NT2/D1 (cell line): ENCODE results near the gene ACSF3.

ENCODE experiments used
- DNase-seq: peaks from one replicate; pipeline ENCODE4 v3.0.0-alpha.2; 2011; ENCODE audit warnings: low read depth, low spot score
- H3K27me3 ChIP-seq: 2 replicates; pipeline ENCODE4 v1.6.0; 2011; ENCODE audit warnings: mild to moderate bottlenecking; ENCODE audit not compliant: insufficient read length, insufficient read depth
- H3K36me3 ChIP-seq: 2 replicates; pipeline ENCODE4 v1.6.1; 2011; ENCODE audit warnings: mild to moderate bottlenecking, low read length, mixed read lengths; ENCODE audit not compliant: insufficient read depth, insufficient read length
- H3K4me1 ChIP-seq: 2 replicates; pipeline ENCODE4 v1.5.1; 2011; ENCODE audit not compliant: insufficient read depth, insufficient read length
- H3K4me3 ChIP-seq: 2 replicates; pipeline ENCODE4 v1.5.1; 2011; ENCODE audit warnings: low read depth; ENCODE audit not compliant: insufficient read length
- H3K9ac ChIP-seq: 2 replicates; pipeline ENCODE4 v1.6.0; 2011; ENCODE audit warnings: low read depth; ENCODE audit not compliant: insufficient read length
- H3K9me3 ChIP-seq: 2 replicates; pipeline ENCODE4 v1.5.1; 2011; ENCODE audit warnings: mild to moderate bottlenecking, low read length; ENCODE audit not compliant: insufficient read depth
- SUZ12 ChIP-seq: IDR thresholded peaks from 2 replicates; pipeline ENCODE4 v1.6.1; 2011; ENCODE audit not compliant: insufficient read length, insufficient read depth; ENCODE audit errors: extremely low read depth
- YY1 ChIP-seq: IDR thresholded peaks from 2 replicates; pipeline ENCODE4 v1.6.1; 2011; ENCODE audit not compliant: insufficient read length, insufficient read depth
- ZNF274 ChIP-seq: IDR thresholded peaks from 2 replicates; pipeline ENCODE4 v1.6.1; 2011; ENCODE audit warnings: mild to moderate bottlenecking, low read depth, low read length

ACSF3 gene

DNA sequence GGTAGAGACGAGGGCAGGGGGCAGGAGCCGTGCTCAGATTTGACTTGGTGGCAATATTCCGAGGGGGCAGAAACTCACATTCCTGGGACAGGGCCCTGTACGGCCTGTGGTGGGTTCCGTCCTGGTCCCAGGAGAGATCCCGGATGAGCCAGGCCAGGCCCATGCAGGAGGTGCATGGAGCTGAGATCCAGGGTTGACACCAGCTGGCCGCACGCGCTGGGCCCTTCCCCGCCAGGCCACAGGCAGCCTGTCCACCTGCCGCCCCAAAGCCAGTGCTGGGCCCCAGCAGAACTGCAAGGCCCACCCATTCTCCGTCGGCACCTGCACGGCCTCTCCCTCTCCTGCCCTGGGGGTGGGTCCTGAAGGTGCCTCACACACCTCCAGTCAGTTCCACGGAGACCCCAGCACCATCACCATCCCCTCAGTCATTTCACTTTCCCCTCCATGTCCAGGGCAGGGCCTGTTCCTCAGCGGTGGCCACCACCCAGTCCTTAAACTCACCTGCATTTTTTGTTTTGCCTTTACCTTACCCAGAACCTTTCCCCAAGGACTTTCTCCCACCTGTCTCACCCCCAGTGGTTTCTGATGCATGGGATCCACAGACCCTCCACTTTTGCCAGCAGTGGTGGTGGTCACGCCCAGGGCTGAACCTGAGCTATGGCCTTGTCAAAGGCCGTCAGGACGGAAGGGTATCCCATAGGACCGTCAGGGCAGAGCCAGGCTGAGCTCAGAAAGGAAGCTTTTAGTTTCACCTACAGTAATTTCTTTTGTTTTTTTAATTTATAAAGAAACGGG lies 52.8 kb downstream of the ACSF3 start:
- Histone ChIP-seq H3K36me3 (peaks cover 78% of the 10 kb centered on the region), H3K4me1 (no peaks in the 10 kb centered on the region), H3K27me3 (no peaks in the 10 kb centered on the region), H3K4me3 (no peak overlapping the region), H3K9ac (no peak overlapping the region), H3K9me3 (peaks cover 24% of the 10 kb centered on the region; the same call in 1 of the 2 replicates)
- DNase-seq = no peak
- no peak for TF ChIP-seq YY1
- TF ChIP-seq ZNF274 = no peak
- TF ChIP-seq SUZ12 = no peak

DNA sequence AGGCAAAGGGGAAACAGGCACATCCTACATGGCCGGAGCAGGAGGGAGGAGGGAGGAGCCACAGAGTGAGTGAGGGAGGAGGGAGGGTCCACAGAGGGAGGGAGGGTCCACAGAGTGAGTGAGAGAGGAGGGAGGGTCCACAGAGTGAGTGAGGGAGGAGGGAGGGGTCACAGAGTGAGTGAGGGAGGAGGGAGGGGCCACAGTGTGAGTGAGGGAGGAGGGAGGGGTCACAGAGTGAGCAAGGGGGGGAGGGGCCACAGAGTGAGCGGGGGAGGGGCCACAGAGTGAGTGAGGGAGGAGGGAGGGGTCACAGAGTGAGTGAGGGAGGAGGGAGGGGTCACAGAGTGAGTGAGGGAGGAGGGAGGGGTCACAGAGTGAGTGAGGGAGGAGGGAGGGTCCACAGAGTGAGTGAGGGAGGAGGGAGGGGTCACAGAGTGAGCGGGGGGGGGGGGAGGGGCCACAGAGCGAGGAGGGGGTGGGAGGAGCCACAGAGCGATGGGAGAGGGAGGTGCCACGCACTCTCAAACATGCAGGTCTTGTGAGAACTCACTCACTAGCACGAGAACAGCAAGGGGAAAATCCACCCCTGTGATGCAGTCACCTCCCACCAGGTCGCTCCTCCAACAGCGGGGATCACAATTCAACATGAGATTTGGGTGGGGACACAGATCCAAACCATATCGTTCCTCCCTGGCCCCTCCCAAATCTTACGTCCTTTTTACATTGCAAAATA lies 53.6 kb downstream of the ACSF3 start:
- H3K36me3 ChIP-seq = peaks cover 74% of the 10 kb centered on the region
- no peak overlapping the region for H3K9ac ChIP-seq
- H3K4me3 ChIP-seq = no peak overlapping the region
- H3K27me3 ChIP-seq = no peaks in the 10 kb centered on the region
- no peak for DNase-seq
- peaks cover 24% of the 10 kb centered on the region; the same call in 1 of the 2 replicates for H3K9me3 ChIP-seq
- H3K4me1 ChIP-seq = no peaks in the 10 kb centered on the region
- TF ChIP-seq SUZ12 = no peak

DNA sequence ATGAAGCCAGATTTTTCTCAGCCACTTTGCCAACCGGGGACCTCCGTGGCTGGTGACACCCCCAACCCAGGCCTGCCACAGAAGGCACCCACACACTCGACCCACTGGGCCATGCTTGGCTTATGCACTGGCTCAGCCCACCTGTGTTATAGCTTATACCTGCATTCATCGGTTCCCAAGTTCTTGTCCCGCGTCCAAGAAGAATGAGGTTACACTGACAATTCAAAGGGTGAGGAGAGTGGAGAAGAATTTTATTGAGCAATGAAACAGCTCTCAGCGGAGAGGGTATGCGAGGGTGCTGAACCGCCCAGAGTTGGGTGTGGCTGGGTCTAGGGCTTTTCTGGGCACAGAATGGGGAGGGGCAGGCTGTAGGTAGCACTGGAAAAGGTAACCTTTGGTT lies 55.7 kb downstream of the ACSF3 start:
- Histone ChIP-seq H3K36me3 (peaks cover 62% of the 10 kb centered on the region), H3K9me3 (peaks cover 24% of the 10 kb centered on the region; the same call in 1 of the 2 replicates), H3K4me3 (no peak overlapping the region), H3K9ac (no peak overlapping the region), H3K4me1 (no peaks in the 10 kb centered on the region), H3K27me3 (no peaks in the 10 kb centered on the region)
- no peak for TF ChIP-seq SUZ12
- no peak for TF ChIP-seq ZNF274
- TF ChIP-seq YY1 = no peak
- DNase-seq = no peak

DNA sequence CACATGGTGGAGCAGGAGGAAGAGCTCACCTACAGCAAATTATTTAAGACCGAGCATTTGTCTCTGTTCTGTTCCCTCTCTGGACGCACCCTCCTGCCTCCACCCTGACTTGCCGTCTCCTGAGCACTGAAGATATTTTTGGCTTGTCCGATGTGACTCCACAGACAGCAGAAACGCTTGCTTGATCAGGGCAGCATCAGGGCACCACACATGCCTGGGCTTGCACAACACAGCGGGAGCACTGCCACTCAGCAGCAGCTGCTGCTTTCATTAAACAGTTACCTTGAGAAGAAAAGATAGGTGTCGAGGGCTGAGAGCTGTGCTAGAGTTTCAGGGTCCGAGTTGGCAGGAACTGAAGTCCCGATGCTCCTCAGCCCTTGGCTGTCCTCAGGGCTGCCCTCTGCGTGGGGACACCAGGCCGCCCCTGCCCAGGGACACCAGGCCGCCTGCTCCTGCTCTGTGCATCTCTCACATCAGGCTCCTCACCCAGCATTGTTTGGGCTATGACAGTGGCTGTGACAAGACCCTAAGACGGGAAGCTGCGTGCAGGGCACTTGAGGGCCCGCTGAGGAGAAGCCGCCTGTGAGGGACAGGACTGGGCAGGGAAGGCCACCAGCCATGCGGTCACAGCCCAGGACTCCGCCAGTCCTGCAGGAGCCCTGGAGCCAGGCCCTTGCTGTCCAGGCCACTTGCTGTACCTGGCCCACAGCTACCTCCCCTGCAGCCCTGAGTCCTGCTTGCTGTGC lies 56.6 kb downstream of the ACSF3 start:
- no peak for DNase-seq
- TF ChIP-seq ZNF274 (no peak), YY1 (no peak), SUZ12 (no peak)
- peaks cover 54% of the 10 kb centered on the region for H3K36me3 ChIP-seq
- H3K4me3 ChIP-seq = no peak overlapping the region
- H3K9me3 ChIP-seq = peaks cover 24% of the 10 kb centered on the region; the same call in 1 of the 2 replicates
- peaks cover 2% of the 10 kb centered on the region for H3K4me1 ChIP-seq
- no peak overlapping the region for H3K9ac ChIP-seq
- no peaks in the 10 kb centered on the region for H3K27me3 ChIP-seq

DNA sequence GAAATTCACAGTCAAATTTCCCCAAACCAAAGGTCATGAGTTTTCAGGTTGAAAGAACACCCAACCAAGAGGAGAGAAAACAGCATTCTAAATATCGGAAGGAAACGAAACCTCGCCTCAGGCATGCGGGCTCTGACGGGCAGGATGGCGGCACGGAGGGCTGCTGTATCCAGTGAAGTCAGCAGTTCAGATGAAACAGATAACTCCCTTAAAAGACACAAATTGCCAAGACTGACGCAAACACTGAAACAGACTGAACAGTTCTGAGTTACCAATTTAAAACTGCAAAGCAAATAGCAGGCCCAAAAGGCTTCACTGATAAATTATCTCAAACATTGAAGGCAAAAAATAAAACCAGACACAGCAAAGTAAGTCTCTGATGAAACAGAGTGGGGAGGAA lies 57.3 kb downstream of the ACSF3 start:
- Histone ChIP-seq H3K9ac (no peak overlapping the region), H3K4me3 (no peak overlapping the region), H3K36me3 (peaks cover 46% of the 10 kb centered on the region), H3K9me3 (peaks cover 24% of the 10 kb centered on the region; the same call in 1 of the 2 replicates), H3K27me3 (no peaks in the 10 kb centered on the region), H3K4me1 (peaks cover 2% of the 10 kb centered on the region)
- no peak for DNase-seq
- TF ChIP-seq YY1 (no peak), SUZ12 (no peak), ZNF274 (no peak)

DNA sequence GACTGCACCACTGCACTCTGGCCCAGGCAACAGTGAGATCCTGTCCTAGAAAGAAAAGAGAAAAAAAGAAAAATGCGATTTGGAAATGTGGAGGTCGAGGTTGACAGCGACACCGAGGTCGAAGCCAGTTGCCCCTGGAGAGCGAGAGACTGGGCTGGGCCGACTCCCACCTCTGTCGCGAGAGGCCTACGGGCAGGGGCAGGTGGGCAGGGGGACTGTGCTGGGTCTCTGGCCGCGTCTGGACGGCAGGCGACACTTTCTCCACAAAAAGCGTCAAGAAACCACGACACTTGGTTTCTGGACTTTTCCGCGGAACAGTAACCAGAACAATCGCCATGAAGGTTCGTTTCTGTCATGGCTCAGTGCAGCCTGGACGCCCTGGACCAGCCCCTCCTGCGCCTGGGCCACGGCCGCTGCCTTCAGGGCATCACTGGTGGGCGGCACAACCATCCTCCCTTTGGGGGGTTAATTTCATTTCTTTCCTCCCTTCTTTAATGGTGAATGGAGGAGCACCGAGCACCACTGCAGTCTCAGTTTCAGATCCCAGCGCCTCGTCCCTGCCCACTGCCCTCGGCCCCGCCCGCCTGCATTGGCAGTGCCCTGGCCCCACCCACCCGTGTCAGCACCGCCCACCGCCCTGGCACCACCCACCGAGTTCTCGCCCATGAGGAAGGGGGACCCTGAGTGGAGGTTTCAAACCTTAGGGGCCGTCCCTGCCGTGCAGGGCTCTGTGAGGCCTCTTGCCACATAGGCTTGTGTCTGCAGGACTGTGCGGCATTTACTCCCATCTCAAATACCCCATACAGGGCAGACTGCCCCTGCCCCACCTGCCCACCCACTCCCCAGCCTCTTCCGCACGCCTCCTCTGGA lies 59.4 kb downstream of the ACSF3 start:
- peaks cover 39% of the 10 kb centered on the region for H3K36me3 ChIP-seq
- no peak overlapping the region for H3K9ac ChIP-seq
- DNase-seq = no peak
- no peak for TF ChIP-seq SUZ12
- TF ChIP-seq ZNF274 = no peak
- no peak for TF ChIP-seq YY1
- H3K27me3 ChIP-seq = no peaks in the 10 kb centered on the region
- H3K4me1 ChIP-seq = peaks cover 6% of the 10 kb centered on the region
- H3K9me3 ChIP-seq = peaks cover 24% of the 10 kb centered on the region
- H3K4me3 ChIP-seq = no peak overlapping the region

DNA sequence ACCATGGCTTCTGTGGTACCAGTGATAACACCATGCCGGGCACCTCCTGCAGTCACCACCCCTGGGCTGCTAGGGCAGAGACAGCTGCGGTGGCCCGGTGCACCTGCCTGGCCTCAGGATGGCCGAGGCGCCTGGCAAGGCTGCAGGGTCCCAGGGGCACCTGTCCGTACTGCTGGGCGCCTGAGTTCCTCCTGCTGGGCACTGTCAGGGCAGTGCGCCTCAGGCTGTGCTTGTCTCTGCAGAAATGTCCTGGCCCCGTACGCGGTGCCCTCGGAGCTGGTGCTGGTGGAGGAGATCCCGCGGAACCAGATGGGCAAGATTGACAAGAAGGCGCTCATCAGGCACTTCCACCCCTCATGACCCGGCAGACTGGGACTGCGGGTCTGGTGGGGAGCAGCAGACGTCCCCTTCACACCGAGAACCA lies 60.2 kb downstream of the ACSF3 start:
- no peak for DNase-seq
- Histone ChIP-seq H3K4me1 (peaks cover 6% of the 10 kb centered on the region), H3K9me3 (peaks cover 19% of the 10 kb centered on the region), H3K27me3 (no peaks in the 10 kb centered on the region), H3K4me3 (no peak overlapping the region), H3K36me3 (peaks cover 33% of the 10 kb centered on the region), H3K9ac (no peak overlapping the region)
- TF ChIP-seq ZNF274 (no peak), YY1 (no peak), SUZ12 (no peak)
